Nephron (organoid): ENCODE results near the gene SBK3.
A peak's percentile ranks its signal among the peaks of the same experiment; 100 is the strongest.

Source experiments
- H3K27ac Mint-ChIP-seq, 3 experiments: 2 replicates each; pipeline ENCODE4 v1.8.0; 2020; ENCODE audit warnings: mixed read lengths in 3 of 3, mild to moderate bottlenecking in 2 of 3, moderate library complexity in 1 of 3
- H3K27me3 Mint-ChIP-seq: 2 replicates; pipeline ENCODE4 v1.8.0; 2021; ENCODE audit warnings: low read depth, mild to moderate bottlenecking, moderate library complexity, mixed read lengths
- H3K36me3 Mint-ChIP-seq: 2 replicates; pipeline ENCODE4 v1.8.0; 2020; ENCODE audit warnings: low read depth, mixed read lengths
- H3K4me1 Mint-ChIP-seq: 2 replicates; pipeline ENCODE4 v1.8.0; 2020; ENCODE audit warnings: mixed read lengths
- H3K4me3 Mint-ChIP-seq, 3 experiments: 2 replicates each; pipeline ENCODE4 v1.8.0; 2020; ENCODE audit warnings: mild to moderate bottlenecking in 3 of 3, mixed read lengths in 3 of 3, moderate library complexity in 2 of 3
- H3K9me3 Mint-ChIP-seq: 2 replicates; pipeline ENCODE4 v1.8.0; 2020; ENCODE audit warnings: mixed read lengths
- CTCF ChIP-seq, 3 experiments: fragments of 200-600 bp; sonication (generic); IDR thresholded peaks; one replicate each; pipeline ENCODE4 v1.5.0; 2021; ENCODE audit warnings: antibody characterized with exemption in 3 of 3; ENCODE audit not compliant: unreplicated experiment in 3 of 3

The SBK3 gene

GRCh38 chr19:55552206-55552605 lies 6.9 kb upstream of the SBK3 start:
- Mint-ChIP-seq H3K36me3 (no peaks in the 10 kb centered on the region), H3K27me3 (peaks cover 37% of the 10 kb centered on the region), H3K9me3 (no peaks in the 10 kb centered on the region), H3K4me1 (peaks cover 29% of the 10 kb centered on the region), H3K27ac (peak overlapping the region in 2 of 3 experiments; percentile 21 to 69), H3K4me3 (peak overlapping the region in 1 of 3 experiments; percentile 10)
- no peak for TF ChIP-seq CTCF (IDR thresholded peaks at IDR 0.05; ENCODE audit: unreplicated experiment in 3 of 3)

GRCh38 chr19:55550321-55550650 lies 4.9 kb upstream of the SBK3 start:
- Mint-ChIP-seq H3K36me3 (no peaks in the 10 kb centered on the region), H3K27me3 (peaks cover 44% of the 10 kb centered on the region), H3K4me3 (peak overlapping the region in 2 of 3 experiments; percentile 55 to 56), H3K27ac (peak overlapping the region in 2 of 3 experiments; percentile 17 to 75), H3K4me1 (peaks cover 37% of the 10 kb centered on the region), H3K9me3 (no peaks in the 10 kb centered on the region)
- TF ChIP-seq CTCF (IDR thresholded peaks at IDR 0.05; ENCODE audit: unreplicated experiment in 3 of 3): no peak

- peak overlapping the region in 2 of 3 experiments; percentile 17 to 75 for H3K27ac Mint-ChIP-seq
- no peak for TF ChIP-seq CTCF (IDR thresholded peaks at IDR 0.05; ENCODE audit: unreplicated experiment in 3 of 3)
- H3K36me3 Mint-ChIP-seq: no peaks in the 10 kb centered on the region
- peak overlapping the region in 2 of 3 experiments; percentile 55 to 56 for H3K4me3 Mint-ChIP-seq
- no peaks in the 10 kb centered on the region for H3K9me3 Mint-ChIP-seq
- peaks cover 40% of the 10 kb centered on the region for H3K4me1 Mint-ChIP-seq
- H3K27me3 Mint-ChIP-seq: peaks cover 41% of the 10 kb centered on the region
These were observed 4.4 kb upstream of the SBK3 start for GRCh38 chr19:55549500-55550320.

GRCh38 chr19:55546822-55547614 lies 1.7 kb upstream of the SBK3 start:
- Mint-ChIP-seq H3K27me3 (peaks cover 28% of the 10 kb centered on the region), H3K4me3 (no peak overlapping the region), H3K4me1 (peaks cover 31% of the 10 kb centered on the region), H3K9me3 (peaks cover 3% of the 10 kb centered on the region), H3K36me3 (no peaks in the 10 kb centered on the region), H3K27ac (peak overlapping the region; percentile 25 to 54 (median 33))
- TF ChIP-seq CTCF (IDR thresholded peaks at IDR 0.05; ENCODE audit: unreplicated experiment in 3 of 3): no peak

GRCh38 chr19:55546011-55546410 lies 668 bp upstream of the SBK3 start:
- Mint-ChIP-seq H3K4me3 (no peak overlapping the region), H3K4me1 (peaks cover 37% of the 10 kb centered on the region), H3K9me3 (peaks cover 7% of the 10 kb centered on the region), H3K27me3 (peaks cover 28% of the 10 kb centered on the region), H3K27ac (peak overlapping the region in 1 of 3 experiments; percentile 7), H3K36me3 (no peaks in the 10 kb centered on the region)
- no peak for TF ChIP-seq CTCF (IDR thresholded peaks at IDR 0.05; ENCODE audit: unreplicated experiment in 3 of 3)
